Lower leg skin (tissue), 3 donors: ENCODE data around the gene BDH1.

ENCODE experiments used
- CTCF ChIP-seq, 3 donors: fragments of 450-650 bp; IDR thresholded peaks; one replicate each; pipeline ENCODE4 v1.5.1; 2016; ENCODE audit warnings: antibody characterized with exemption in 3 of 3, mild to moderate bottlenecking in 3 of 3, moderate library complexity in 2 of 3
- POLR2A ChIP-seq, 2 donors: fragments of 450-650 bp; IDR thresholded peaks; one replicate each; pipeline ENCODE4 v1.6.1; 2016 to 2017; ENCODE audit warnings: antibody characterized with exemption in 2 of 2, mild to moderate bottlenecking in 1 of 2, moderate library complexity in 1 of 2

- TF ChIP-seq CTCF (IDR thresholded peaks at IDR 0.05) = no peak
- no peak for TF ChIP-seq POLR2A (IDR thresholded peaks at IDR 0.05)
These were observed 60.7 kb downstream of the BDH1 start for GRCh38 chr3:197495059-197495455.
